Chondrocyte (in vitro differentiated cells): Measurements from ENCODE around the gene BAAT. TPM values are rescaled to one million over a fixed set of nuclear protein-coding genes. Genes with fewer than 3 reads are reported as not detected.

Experiments used
- DNase-seq: peaks from one replicate; pipeline ENCODE4 v3.0.0; 2021; ENCODE audit warnings: mixed read lengths, low spot score
- H3K27ac Mint-ChIP-seq: one replicate; pipeline ENCODE4 v1.8.0; 2021; ENCODE audit warnings: mild to moderate bottlenecking, moderate library complexity, mixed read lengths; ENCODE audit not compliant: unreplicated experiment
- H3K27me3 Mint-ChIP-seq: 2 replicates; pipeline ENCODE4 v1.8.0; 2021; ENCODE audit warnings: low read depth, mixed read lengths
- H3K36me3 Mint-ChIP-seq: 2 replicates; pipeline ENCODE4 v1.8.0; 2021; ENCODE audit warnings: low read depth, mixed read lengths
- H3K4me1 Mint-ChIP-seq: 2 replicates; pipeline ENCODE4 v1.8.0; 2021; ENCODE audit warnings: low read depth, mild to moderate bottlenecking, mixed read lengths
- H3K4me3 Mint-ChIP-seq: one replicate; pipeline ENCODE4 v1.8.0; 2021; ENCODE audit warnings: mild to moderate bottlenecking, moderate library complexity, mixed read lengths; ENCODE audit not compliant: unreplicated experiment
- H3K9me3 Mint-ChIP-seq: 2 replicates; pipeline ENCODE4 v1.8.0; 2021; ENCODE audit warnings: low read depth, mixed read lengths
- CTCF ChIP-seq: fragments of 200-600 bp; sonication (generic); IDR thresholded peaks from 2 replicates; pipeline ENCODE4 v1.5.0; 2021; ENCODE audit warnings: antibody characterized with exemption, mild to moderate bottlenecking, moderate library complexity
- total RNA-seq: library from RNA; stranded (reverse); gene quantifications from 3 replicates; pipeline ENCODE4 v1.2.1, GENCODE V29; 2021

Gene BAAT
- total RNA-seq, 1 donor from 2014 or later, result 0.10 TPM

- Mint-ChIP-seq H3K36me3 (peaks cover 70% of the 10 kb centered on the region), H3K27ac (no peak overlapping the region), H3K4me1 (no peaks in the 10 kb centered on the region), H3K27me3 (no peaks in the 10 kb centered on the region), H3K4me3 (no peak overlapping the region), H3K9me3 (peaks cover 80% of the 10 kb centered on the region)
- TF ChIP-seq CTCF, result no peak
- no peak for DNase-seq
These were observed 23.7 kb upstream of the BAAT start for GRCh38 chr9:101408374-101409078.

GRCh38 chr9:101403516-101404285 lies 18.9 kb upstream of the BAAT start:
- no peaks in the 10 kb centered on the region for H3K27me3 Mint-ChIP-seq
- no peak for TF ChIP-seq CTCF
- H3K27ac Mint-ChIP-seq, result no peak overlapping the region
- H3K9me3 Mint-ChIP-seq, result peaks cover 67% of the 10 kb centered on the region
- peaks cover 80% of the 10 kb centered on the region for H3K36me3 Mint-ChIP-seq
- no peak for DNase-seq
- H3K4me3 Mint-ChIP-seq, result no peak overlapping the region
- H3K4me1 Mint-ChIP-seq, result peaks cover 38% of the 10 kb centered on the region

GRCh38 chr9:101400120-101400519 lies 15.3 kb upstream of the BAAT start:
- DNase-seq, result no peak
- peaks cover 52% of the 10 kb centered on the region for H3K36me3 Mint-ChIP-seq
- no peaks in the 10 kb centered on the region for H3K27me3 Mint-ChIP-seq
- H3K9me3 Mint-ChIP-seq, result peaks cover 37% of the 10 kb centered on the region
- peaks cover 54% of the 10 kb centered on the region for H3K4me1 Mint-ChIP-seq
- no peak for TF ChIP-seq CTCF
- H3K27ac Mint-ChIP-seq, result peak overlapping the region; percentile 8
- peak overlapping the region; percentile 100 for H3K4me3 Mint-ChIP-seq

GRCh38 chr9:101399643-101399970 lies 14.8 kb upstream of the BAAT start:
- peak overlapping the region; percentile 100 for H3K4me3 Mint-ChIP-seq
- H3K36me3 Mint-ChIP-seq, result peaks cover 47% of the 10 kb centered on the region
- H3K9me3 Mint-ChIP-seq, result peaks cover 32% of the 10 kb centered on the region
- no peak for TF ChIP-seq CTCF
- peaks cover 54% of the 10 kb centered on the region for H3K4me1 Mint-ChIP-seq
- H3K27me3 Mint-ChIP-seq, result no peaks in the 10 kb centered on the region
- no peak for DNase-seq
- peak overlapping the region; percentile 100 for H3K27ac Mint-ChIP-seq

- Mint-ChIP-seq H3K36me3 (peaks cover 42% of the 10 kb centered on the region), H3K27ac (peak overlapping the region; percentile 100), H3K9me3 (peaks cover 28% of the 10 kb centered on the region), H3K27me3 (no peaks in the 10 kb centered on the region), H3K4me1 (peaks cover 54% of the 10 kb centered on the region), H3K4me3 (peak overlapping the region; percentile 100)
- no peak for TF ChIP-seq CTCF
- DNase-seq, result peak; percentile 88
These were observed 14.3 kb upstream of the BAAT start for GRCh38 chr9:101398930-101399642.
